Endothelial cell of umbilical vein (primary cell): ENCODE results near the gene SMC5. TPM values are rescaled to one million over a fixed set of nuclear protein-coding genes. Genes with fewer than 3 reads are reported as not detected.
A peak's percentile ranks its signal among the peaks of the same experiment; 100 is the strongest.

Experiments
- BruUV-seq: library from RNA; stranded (reverse); fragments of 400-500 nt; replicated peaks from 2 replicates; lab custom pipeline; 2021; lab: Mats Ljungman, UMichigan
- CTCF ChIA-PET: fragments of 300-600, 350-600 bp; sonication (Branson Sonifier 250); formaldehyde crosslinking; loops from one replicate; lab custom pipeline; 2021; ENCODE audit warnings: antibody characterized with exemption, inconsistent platforms; lab: Charles Lee
- POLR2A ChIA-PET: fragments of 300-600, 350-600 bp; sonication (Branson Sonifier 250); formaldehyde crosslinking; loops from one replicate; lab custom pipeline; 2021; ENCODE audit warnings: antibody characterized with exemption, inconsistent platforms; lab: Charles Lee
- DNase-seq: peaks from one replicate; pipeline ENCODE4 v3.0.0-alpha.2; 2011; ENCODE audit warnings: low read depth, low spot score
- FAIRE-seq: peaks from 2 replicates; lab custom pipeline; 2011; peaks lifted over from hg19 to GRCh38; lab: Jason Lieb, UNC
- H2AFZ ChIP-seq: 2 replicates; pipeline ENCODE4 v1.6.0; 2012; ENCODE audit warnings: low read depth, low read length, control low read depth, inconsistent platforms
- H3K27ac ChIP-seq: 2 replicates; pipeline ENCODE4 v1.5.1; 2011; ENCODE audit warnings: low read depth, mild to moderate bottlenecking, control low read depth, low read length, moderate library complexity; ENCODE audit not compliant: insufficient read depth
- H3K27me3 ChIP-seq, 2 experiments: 2 replicates each; pipeline versions ENCODE4 v1.6.0 to v1.6.1; 2011; ENCODE audit warnings: low read length in 2 of 2, mixed read lengths in 1 of 2; ENCODE audit not compliant: control insufficient read depth in 2 of 2, insufficient read depth in 2 of 2
- H3K36me3 ChIP-seq, 2 experiments: 2 replicates in 1 of 2; 3 replicates in 1 of 2; pipeline ENCODE4 v1.5.1; 2011; ENCODE audit warnings: low read length in 2 of 2, mild to moderate bottlenecking in 1 of 2, moderate library complexity in 1 of 2; ENCODE audit not compliant: control insufficient read depth in 2 of 2, insufficient read depth in 2 of 2; ENCODE audit errors: extremely low read depth in 1 of 2
- H3K4me1 ChIP-seq: 3 replicates; pipeline ENCODE4 v1.5.1; 2011; ENCODE audit warnings: mild to moderate bottlenecking, low read length; ENCODE audit not compliant: control insufficient read depth, insufficient read depth; ENCODE audit errors: extremely low read depth
- H3K4me2 ChIP-seq: 2 replicates; pipeline ENCODE4 v1.6.1; 2011; ENCODE audit warnings: low read length, control low read depth, mixed read lengths; ENCODE audit not compliant: insufficient read depth
- H3K4me3 ChIP-seq, 3 experiments: fragments of 200-600 bp in 1 of 3; sonication (generic), shearing (Covaris generic) in 1 of 3; replicated peaks in 1 of 3; 2 replicates each; pipeline ENCODE4 v1.5.1; 2011 to 2016; ENCODE audit warnings: control low read depth in 3 of 3, low read length in 3 of 3, mild to moderate bottlenecking in 2 of 3, inconsistent platforms in 1 of 3, low read depth in 1 of 3, moderate library complexity in 1 of 3; ENCODE audit not compliant: insufficient read depth in 1 of 3
- H3K79me2 ChIP-seq: 2 replicates; pipeline ENCODE4 v1.6.0; 2012; ENCODE audit warnings: low read length, inconsistent platforms; ENCODE audit not compliant: control insufficient read depth, insufficient read depth
- H3K9ac ChIP-seq: replicated peaks from 2 replicates; pipeline ENCODE3; 2011; ENCODE audit warnings: low read length, control low read depth; ENCODE audit not compliant: insufficient read depth; ENCODE audit errors: extremely low read depth
- H3K9me1 ChIP-seq: replicated peaks from 3 replicates; pipeline ENCODE4 v1.6.0; 2011; ENCODE audit warnings: mild to moderate bottlenecking, low read length; ENCODE audit not compliant: control insufficient read depth, insufficient read depth; ENCODE audit errors: extremely low read depth
- H3K9me3 ChIP-seq: replicated peaks from 2 replicates; pipeline ENCODE4 v1.5.1; 2012; ENCODE audit warnings: low read length, inconsistent platforms; ENCODE audit not compliant: control insufficient read depth, insufficient read depth
- H4K20me1 ChIP-seq: replicated peaks from 2 replicates; pipeline ENCODE3; 2011; ENCODE audit warnings: mild to moderate bottlenecking, low read length; ENCODE audit not compliant: control insufficient read depth, insufficient read depth; ENCODE audit errors: extremely low read depth
- EZH2 ChIP-seq: IDR thresholded peaks from 2 replicates; pipeline ENCODE4 v1.6.1; 2012; ENCODE audit warnings: borderline replicate concordance, low read depth, mild to moderate bottlenecking, moderate library complexity, low read length, inconsistent platforms; ENCODE audit not compliant: severe bottlenecking
- FOS ChIP-seq: IDR thresholded peaks from 2 replicates; pipeline ENCODE4 v1.6.1; 2011; ENCODE audit warnings: mild to moderate bottlenecking, low read length, moderate library complexity, borderline replicate concordance; ENCODE audit not compliant: insufficient read depth
- GATA2 ChIP-seq: IDR thresholded peaks from 2 replicates; pipeline ENCODE4 v1.7.0; 2011; ENCODE audit warnings: low read depth, mild to moderate bottlenecking, moderate library complexity, mixed read lengths, low read length; ENCODE audit not compliant: insufficient read length, insufficient read depth
- MYC ChIP-seq: IDR thresholded peaks from one replicate; pipeline ENCODE4 v1.6.1; 2011; ENCODE audit warnings: mild to moderate bottlenecking, low read depth, low read length
- POLR2A ChIP-seq: IDR thresholded peaks from 2 replicates; pipeline ENCODE4 v1.6.1; 2012; ENCODE audit warnings: low read depth, mild to moderate bottlenecking, control low read depth, low read length
- dilution Hi-C: fragments of 300-500 bp; cut with MboI; formaldehyde crosslinking; loops from one replicate; pipeline ENCODE4 v1.15.0; 2019; ENCODE audit warnings: low sequenced_read_pairs; ENCODE audit not compliant: extremely low pct_ligation_motif_present
- intact Hi-C: fragments of 100-400 bp; cut with micrococcal nuclease; formaldehyde crosslinking; loops from one replicate; pipeline ENCODE4 v1.10.0; 2022
- polyA plus RNA-seq, 4 experiments: library from polyadenylated mRNA; depleted of rRNA in 3 of 4; stranded (reverse) in 3 of 4; unstranded in 1 of 4; fragments of >200 nt; gene quantifications; 2 replicates each; pipeline versions ENCODE4 v1.2.1 to v1.2.3, GENCODE V29; 2011 to 2012; ENCODE audit warnings: missing spikeins in 1 of 4
- total RNA-seq: library from RNA; stranded (reverse); gene quantifications from 2 replicates; pipeline ENCODE4 v1.2.3, GENCODE V29; 2021
- TF ChIP-seq, protein P1 (sequence below): IDR thresholded peaks from 2 replicates; pipeline ENCODE4 v1.6.1; 2011; ENCODE audit not compliant: insufficient read depth, insufficient read length

Gene SMC5
- total and polyA plus RNA-seq, 2 donors (not counting 3 experiments of a cell fraction or from before 2014, with no cell fraction given), result 17.1 to 32.8 TPM

DNA sequence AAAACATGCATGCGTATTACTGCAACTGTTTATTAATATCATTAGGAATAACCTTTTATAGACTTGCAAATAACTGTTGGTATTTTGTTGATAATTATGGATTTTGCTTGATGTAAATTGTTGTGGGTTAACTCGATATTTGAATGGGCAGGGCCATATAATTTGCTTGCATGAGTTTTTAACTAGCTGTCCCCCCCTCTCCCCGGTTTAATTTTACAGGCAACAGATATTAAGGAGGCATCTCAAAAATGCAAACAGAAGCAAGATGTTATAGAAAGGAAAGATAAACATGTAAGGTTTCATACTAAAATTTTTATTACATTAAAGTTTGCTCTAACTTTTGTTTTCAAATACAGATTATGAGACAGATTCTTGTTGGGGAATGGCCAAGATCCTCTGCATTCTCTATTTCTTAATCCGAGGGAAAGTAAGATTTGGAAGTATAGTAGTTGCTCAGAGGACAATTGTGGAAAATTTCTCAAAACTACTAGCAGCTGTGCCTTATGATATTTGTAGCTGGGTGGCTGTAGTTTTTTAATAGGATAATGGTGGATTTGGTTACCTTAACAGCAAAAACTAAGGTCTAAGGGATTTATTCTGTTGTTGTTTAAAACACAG lies 27.3 kb downstream of the SMC5 start:
- H3K4me1 ChIP-seq, result no peaks in the 10 kb centered on the region
- no peak for FAIRE-seq
- H3K27ac ChIP-seq, result no peak overlapping the region
- BruUV-seq, result no TSS peak
- no peaks in the 10 kb centered on the region for H3K27me3 ChIP-seq
- no peaks in the 10 kb centered on the region for H3K9me1 ChIP-seq
- POLR2A ChIA-PET, result no interaction called here
- H3K79me2 ChIP-seq, result peaks cover 7% of the 10 kb centered on the region
- no peak overlapping the region for H2AFZ ChIP-seq
- CTCF ChIA-PET, result interaction anchor here (0.7 kb wide), 1 partner anchor 165 kb away, joined by 3 read pairs; no protein-coding TSS in a partner anchor
- intact Hi-C loops (no loop called here), dilution Hi-C loops (no loop called here)
- no peak overlapping the region for H3K4me3 ChIP-seq
- H3K36me3 ChIP-seq, result peaks cover 2 to 12% of the 10 kb centered on the region in 2 experiments
- H4K20me1 ChIP-seq, result no peaks in the 10 kb centered on the region
- no peak overlapping the region for H3K9ac ChIP-seq
- H3K4me2 ChIP-seq, result no peak overlapping the region
- no peaks in the 10 kb centered on the region for H3K9me3 ChIP-seq
- TF ChIP-seq EZH2 (no peak), POLR2A (no peak)
- TF ChIP-seq, protein P1, sequence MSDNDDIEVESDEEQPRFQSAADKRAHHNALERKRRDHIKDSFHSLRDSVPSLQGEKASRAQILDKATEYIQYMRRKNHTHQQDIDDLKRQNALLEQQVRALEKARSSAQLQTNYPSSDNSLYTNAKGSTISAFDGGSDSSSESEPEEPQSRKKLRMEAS, result no peak
- DNase-seq, result no peak

DNA sequence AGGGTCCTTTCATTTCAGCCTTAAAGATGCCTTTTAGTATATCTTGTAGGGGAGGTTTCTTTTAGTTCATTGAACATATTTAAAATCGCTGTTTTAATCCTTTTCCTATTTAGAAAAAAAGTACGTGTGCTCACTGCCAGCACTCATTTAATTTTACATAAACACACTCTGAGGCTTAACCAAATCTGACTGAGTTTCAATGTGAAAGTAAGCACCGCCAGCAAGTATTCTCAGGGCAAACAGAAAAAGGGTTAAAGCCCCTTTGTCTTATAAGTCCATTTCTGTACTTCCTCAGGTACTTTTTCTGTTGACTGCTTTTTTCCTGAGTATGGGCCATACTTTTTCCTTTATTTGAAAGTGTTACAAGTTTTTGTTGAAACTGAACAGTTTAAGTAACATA lies 31.8 kb downstream of the SMC5 start:
- H3K9ac ChIP-seq, result no peak overlapping the region
- DNase-seq, result no peak
- TF ChIP-seq, protein P1, result no peak
- TF ChIP-seq GATA2, result no peak
- no peak for TF ChIP-seq FOS
- no peak for TF ChIP-seq MYC
- H3K36me3 ChIP-seq, result peaks cover 0 to 7% of the 10 kb centered on the region in 2 experiments
- dilution Hi-C loops (no loop called here), intact Hi-C loops (loop anchor here (1.0 kb wide), 1 partner anchor 32 kb away; the partner anchor contains the start of gene SMC5)
- no peaks in the 10 kb centered on the region for H3K9me1 ChIP-seq
- H3K4me2 ChIP-seq, result no peak overlapping the region
- no peaks in the 10 kb centered on the region for H4K20me1 ChIP-seq
- POLR2A ChIA-PET, result no interaction called here
- no peaks in the 10 kb centered on the region for H3K9me3 ChIP-seq
- CTCF ChIA-PET, result no interaction called here
- peak overlapping the region; percentile 39 for H3K27ac ChIP-seq
- no peaks in the 10 kb centered on the region for H3K27me3 ChIP-seq
- H3K79me2 ChIP-seq, result peaks cover 30% of the 10 kb centered on the region
- no TSS peak for BruUV-seq
- H2AFZ ChIP-seq, result no peak overlapping the region
- H3K4me3 ChIP-seq, result no peak overlapping the region
- H3K4me1 ChIP-seq, result peaks cover 2% of the 10 kb centered on the region
- FAIRE-seq, result no peak
